Liver (tissue), 9 donors: Measurements from ENCODE around the gene CUX1. TPM values are rescaled to one million over a fixed set of nuclear protein-coding genes. Genes with fewer than 3 reads are reported as not detected.

Experiments
- DNase-seq: peaks from one replicate; pipeline ENCODE4 v3.0.0-alpha.2; 2017; ENCODE audit warnings: low spot score
- H3K27ac ChIP-seq, 2 donors: one replicate each; pipeline ENCODE4 v1.7.0; 2013; ENCODE audit warnings: inconsistent platforms in 2 of 2, low read length in 2 of 2, control low read depth in 1 of 2, low read depth in 1 of 2, mild to moderate bottlenecking in 1 of 2
- H3K27me3 ChIP-seq, 4 donors: one replicate each; pipeline versions ENCODE4 v1.6.1 to v1.7.0; 2013; ENCODE audit warnings: low read length in 3 of 4, inconsistent platforms in 1 of 4, mild to moderate bottlenecking in 1 of 4, moderate library complexity in 1 of 4; ENCODE audit not compliant: control insufficient read depth in 4 of 4, insufficient read depth in 4 of 4
- H3K36me3 ChIP-seq, 4 donors: one replicate each; pipeline versions ENCODE4 v1.6.1 to v1.7.0; 2013; ENCODE audit warnings: low read length in 3 of 4, mild to moderate bottlenecking in 3 of 4, low read depth in 1 of 4, moderate library complexity in 1 of 4; ENCODE audit not compliant: control insufficient read depth in 4 of 4, insufficient read depth in 3 of 4
- H3K4me1 ChIP-seq, 4 donors: one replicate each; pipeline versions ENCODE4 v1.6.1 to v1.7.0; 2013; ENCODE audit warnings: low read length in 3 of 4, mild to moderate bottlenecking in 3 of 4, moderate library complexity in 1 of 4; ENCODE audit not compliant: control insufficient read depth in 4 of 4, insufficient read depth in 4 of 4
- H3K4me3 ChIP-seq, 3 donors: one replicate each; pipeline versions ENCODE4 v1.6.1 to v1.7.0; 2013; ENCODE audit warnings: low read length in 3 of 3, control low read depth in 1 of 3, low read depth in 1 of 3, mild to moderate bottlenecking in 1 of 3
- H3K9ac ChIP-seq, 2 donors: one replicate each; pipeline ENCODE4 v1.7.0; 2013; ENCODE audit warnings: low read length in 2 of 2, mild to moderate bottlenecking in 2 of 2, moderate library complexity in 2 of 2, control low read depth in 1 of 2, low read depth in 1 of 2
- H3K9me3 ChIP-seq, 4 donors: one replicate each; pipeline versions ENCODE4 v1.6.1 to v1.7.0; 2013; ENCODE audit warnings: low read length in 3 of 4; ENCODE audit not compliant: control insufficient read depth in 4 of 4
- CTCF ChIP-seq: fragments of 150-350 bp; IDR thresholded peaks from 2 replicates; pipeline ENCODE4 v1.5.1; 2017; ENCODE audit warnings: improper control_type of control experiment, low read depth, low read length; ENCODE audit not compliant: missing input control
- EGR1 ChIP-seq, 2 donors: IDR thresholded peaks; 2 replicates each; pipeline ENCODE4 v1.6.1; 2016 to 2018; ENCODE audit warnings: antibody characterized with exemption in 2 of 2, low read depth in 2 of 2
- FOXA1 ChIP-seq: IDR thresholded peaks from 2 replicates; pipeline ENCODE4 v1.6.1; 2016; ENCODE audit warnings: antibody characterized with exemption
- FOXA2 ChIP-seq: IDR thresholded peaks from 2 replicates; pipeline ENCODE4 v1.6.1; 2016; ENCODE audit warnings: antibody characterized with exemption
- GABPA ChIP-seq, 2 donors: IDR thresholded peaks in 1 of 2; conservative IDR thresholded peaks in 1 of 2; 2 replicates each; pipeline ENCODE4 v1.6.1; 2016; ENCODE audit warnings: antibody characterized with exemption in 2 of 2, mild to moderate bottlenecking in 1 of 2, moderate library complexity in 1 of 2
- HNF4A ChIP-seq, 2 donors: conservative IDR thresholded peaks; 2 replicates each; pipeline ENCODE4 v1.6.1; 2016; ENCODE audit warnings: antibody characterized with exemption in 2 of 2, mild to moderate bottlenecking in 2 of 2
- HNF4G ChIP-seq: IDR thresholded peaks from 2 replicates; pipeline ENCODE4 v1.6.1; 2016; ENCODE audit warnings: antibody characterized with exemption
- JUND ChIP-seq, 2 donors: IDR thresholded peaks; 2 replicates each; pipeline ENCODE4 v1.6.1; 2016; ENCODE audit warnings: antibody characterized with exemption in 2 of 2
- NR2F2 ChIP-seq: IDR thresholded peaks from 2 replicates; pipeline ENCODE4 v1.6.1; 2016; ENCODE audit warnings: antibody characterized with exemption
- RAD21 ChIP-seq, 2 donors: IDR thresholded peaks; 2 replicates each; pipeline ENCODE4 v1.6.1; 2016; ENCODE audit warnings: antibody characterized with exemption in 2 of 2, mild to moderate bottlenecking in 2 of 2
- RXRA ChIP-seq, 2 donors: IDR thresholded peaks; 2 replicates each; pipeline ENCODE4 v1.6.1; 2017 to 2018; ENCODE audit warnings: antibody characterized with exemption in 2 of 2, mild to moderate bottlenecking in 1 of 2
- SP1 ChIP-seq: IDR thresholded peaks from 2 replicates; pipeline ENCODE4 v1.6.1; 2018; ENCODE audit warnings: antibody characterized with exemption, mild to moderate bottlenecking
- TAF1 ChIP-seq: conservative IDR thresholded peaks from 2 replicates; pipeline ENCODE4 v1.6.1; 2016; ENCODE audit warnings: antibody characterized with exemption, mild to moderate bottlenecking
- YY1 ChIP-seq: IDR thresholded peaks from 2 replicates; pipeline ENCODE4 v1.6.1; 2016; ENCODE audit warnings: antibody characterized with exemption, mild to moderate bottlenecking
- ZBTB33 ChIP-seq: IDR thresholded peaks from 2 replicates; pipeline ENCODE4 v1.6.1; 2016; ENCODE audit warnings: antibody characterized with exemption
- WGBS: extraction: QIAGEN DNeasy Blood & Tissue Kit; methylation state at CpG from one replicate; pipeline ENCODE4 v1.1.7; 2013; 5-methylcytosine and 5-hydroxymethylcytosine counted together
- polyA plus RNA-seq, 2 donors: library from polyadenylated mRNA; stranded (reverse) in 1 of 2; unstranded in 1 of 2; fragments of 200-250 nt in 1 of 2; fragments of >200 nt in 1 of 2; fragmentation: Nextera tagmentation in 1 of 2; extraction: Ambion mirVana in 1 of 2; gene quantifications; one replicate each; pipeline versions ENCODE4 v1.2.1 to v1.2.3, GENCODE V29; 2013 to 2015
- total RNA-seq, 2 donors: library from RNA; depleted of rRNA; stranded (reverse); fragments of >200 nt; gene quantifications; one replicate each; pipeline ENCODE4 v1.2.3, GENCODE V29; 2014
- TF ChIP-seq, protein P1 (sequence below): IDR thresholded peaks from 2 replicates; pipeline ENCODE4 v1.6.1; 2016; ENCODE audit warnings: antibody characterized with exemption, mild to moderate bottlenecking
- TF ChIP-seq, protein P2 (sequence below): IDR thresholded peaks from 2 replicates; pipeline ENCODE4 v1.6.1; 2016; ENCODE audit warnings: antibody characterized with exemption
- donor health status: healthy.
- donor health status: healthy.
- donor health status: healthy.
- donor health status: healthy.
- donor health status: healthy.

The CUX1 gene
- total and polyA plus RNA-seq, 4 donors, result 18.6 to 40.6 (median 21.4) TPM

GRCh38 chr7:102021841-102022618, 204.6 kb downstream of the CUX1 start:
- Histone ChIP-seq H3K27ac (no peak overlapping the region), H3K27me3 (no peaks in the 10 kb centered on the region), H3K36me3 (peaks cover 0 to 4% (median 0%) of the 10 kb centered on the region in 4 donors), H3K9ac (no peak overlapping the region), H3K4me1 (peaks cover 0 to 26% (median 9%) of the 10 kb centered on the region in 4 donors), H3K4me3 (no peak overlapping the region), H3K9me3 (no peaks in the 10 kb centered on the region)
- no peak for TF ChIP-seq GABPA (IDR thresholded peaks at IDR 0.05 in 1 of 2, conservative IDR thresholded peaks at IDR 0.05 in 1 of 2)
- TF ChIP-seq RAD21 (IDR thresholded peaks at IDR 0.05), result no peak
- TF ChIP-seq ZBTB33, result no peak
- TF ChIP-seq TAF1, result no peak
- no peak for TF ChIP-seq EGR1 (IDR thresholded peaks at IDR 0.05; ENCODE audit: low read depth in 2 of 2)
- TF ChIP-seq HNF4A (conservative IDR thresholded peaks at IDR 0.05), result no peak
- no peak for TF ChIP-seq HNF4G
- TF ChIP-seq SP1, result no peak
- no peak for TF ChIP-seq JUND (IDR thresholded peaks at IDR 0.05)
- TF ChIP-seq CTCF, result no peak
- TF ChIP-seq, protein P1, sequence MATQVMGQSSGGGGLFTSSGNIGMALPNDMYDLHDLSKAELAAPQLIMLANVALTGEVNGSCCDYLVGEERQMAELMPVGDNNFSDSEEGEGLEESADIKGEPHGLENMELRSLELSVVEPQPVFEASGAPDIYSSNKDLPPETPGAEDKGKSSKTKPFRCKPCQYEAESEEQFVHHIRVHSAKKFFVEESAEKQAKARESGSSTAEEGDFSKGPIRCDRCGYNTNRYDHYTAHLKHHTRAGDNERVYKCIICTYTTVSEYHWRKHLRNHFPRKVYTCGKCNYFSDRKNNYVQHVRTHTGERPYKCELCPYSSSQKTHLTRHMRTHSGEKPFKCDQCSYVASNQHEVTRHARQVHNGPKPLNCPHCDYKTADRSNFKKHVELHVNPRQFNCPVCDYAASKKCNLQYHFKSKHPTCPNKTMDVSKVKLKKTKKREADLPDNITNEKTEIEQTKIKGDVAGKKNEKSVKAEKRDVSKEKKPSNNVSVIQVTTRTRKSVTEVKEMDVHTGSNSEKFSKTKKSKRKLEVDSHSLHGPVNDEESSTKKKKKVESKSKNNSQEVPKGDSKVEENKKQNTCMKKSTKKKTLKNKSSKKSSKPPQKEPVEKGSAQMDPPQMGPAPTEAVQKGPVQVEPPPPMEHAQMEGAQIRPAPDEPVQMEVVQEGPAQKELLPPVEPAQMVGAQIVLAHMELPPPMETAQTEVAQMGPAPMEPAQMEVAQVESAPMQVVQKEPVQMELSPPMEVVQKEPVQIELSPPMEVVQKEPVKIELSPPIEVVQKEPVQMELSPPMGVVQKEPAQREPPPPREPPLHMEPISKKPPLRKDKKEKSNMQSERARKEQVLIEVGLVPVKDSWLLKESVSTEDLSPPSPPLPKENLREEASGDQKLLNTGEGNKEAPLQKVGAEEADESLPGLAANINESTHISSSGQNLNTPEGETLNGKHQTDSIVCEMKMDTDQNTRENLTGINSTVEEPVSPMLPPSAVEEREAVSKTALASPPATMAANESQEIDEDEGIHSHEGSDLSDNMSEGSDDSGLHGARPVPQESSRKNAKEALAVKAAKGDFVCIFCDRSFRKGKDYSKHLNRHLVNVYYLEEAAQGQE, result no peak
- no peak for TF ChIP-seq FOXA2
- no peak for TF ChIP-seq RXRA (IDR thresholded peaks at IDR 0.05)
- TF ChIP-seq FOXA1, result no peak
- TF ChIP-seq, protein P2, sequence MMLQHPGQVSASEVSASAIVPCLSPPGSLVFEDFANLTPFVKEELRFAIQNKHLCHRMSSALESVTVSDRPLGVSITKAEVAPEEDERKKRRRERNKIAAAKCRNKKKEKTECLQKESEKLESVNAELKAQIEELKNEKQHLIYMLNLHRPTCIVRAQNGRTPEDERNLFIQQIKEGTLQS, result no peak
- no peak for TF ChIP-seq YY1
- TF ChIP-seq NR2F2, result no peak
- 93% methylated on average over 24 of the region's 24 CpGs for WGBS
- DNase-seq, result no peak
